Body of pancreas (tissue), 4 donors: ENCODE data around the gene PTTG1IP. TPM values are rescaled to one million over a fixed set of nuclear protein-coding genes. Genes with fewer than 3 reads are reported as not detected.

ENCODE experiments used
- ATAC-seq: fragments of 150-250 bp; one replicate; pipeline ENCODE4 v1.9.1; 2016
- DNase-seq, 4 donors: peaks; one replicate each; pipeline ENCODE4 v3.0.0-alpha.2; 2019
- H3K27ac ChIP-seq, 4 donors: fragments of 200-600 bp; sonication (generic); 1 replicate in 3 of 4; 2 replicates in 1 of 4; pipeline versions ENCODE4 v1.5.1 to v1.6.1; 2016 to 2019; ENCODE audit warnings: mild to moderate bottlenecking in 1 of 4, mixed read lengths in 1 of 4, moderate library complexity in 1 of 4
- H3K27me3 ChIP-seq, 2 donors: fragments of 200-600 bp; sonication (generic); one replicate each; pipeline ENCODE4 v1.6.0; 2016; ENCODE audit warnings: mild to moderate bottlenecking in 1 of 2
- H3K36me3 ChIP-seq, 2 donors: fragments of 200-600 bp; sonication (generic); replicated peaks in 1 of 2; 2 replicates each; pipeline ENCODE4 v1.5.1; 2016; ENCODE audit warnings: low read depth in 2 of 2; ENCODE audit not compliant: insufficient read depth in 1 of 2
- H3K4me1 ChIP-seq: fragments of 200-600 bp; sonication (generic); one replicate; pipeline ENCODE4 v1.6.0; 2016
- H3K4me3 ChIP-seq, 2 donors: fragments of 200-600 bp; sonication (generic); 1 replicate in 1 of 2; 2 replicates in 1 of 2; pipeline ENCODE4 v1.5.1; 2016 to 2019
- H3K9me3 ChIP-seq, 3 donors: fragments of 200-600 bp; sonication (generic); 1 replicate in 2 of 3; 2 replicates in 1 of 3; pipeline ENCODE4 v1.5.1; 2016
- CTCF ChIP-seq, 7 experiments: fragments of 450-650 bp in 4 of 7; fragments of 200-600 bp in 3 of 7; sonication (generic) in 3 of 7; IDR thresholded peaks; one replicate each; pipeline ENCODE4 v1.5.1; 2016 to 2019; ENCODE audit warnings: antibody characterized with exemption in 7 of 7
- POLR2A ChIP-seq, 3 donors: fragments of 450-650 bp; IDR thresholded peaks; one replicate each; pipeline ENCODE4 v1.6.1; 2016; ENCODE audit warnings: antibody characterized with exemption in 3 of 3, mild to moderate bottlenecking in 2 of 3
- WGBS, 2 donors: methylation state at CpG; one replicate each; pipeline ENCODE4 v1.1.5; 2017; 5-methylcytosine and 5-hydroxymethylcytosine counted together
- intact Hi-C: fragments of 100-400 bp; cut with DNase I; formaldehyde crosslinking; loops from one replicate; pipeline ENCODE4 v1.15.1; 2023
- total RNA-seq, 2 donors: library from RNA; depleted of rRNA; stranded (reverse); fragments of >200 nt; gene quantifications; one replicate each; pipeline ENCODE4 v1.1.0, GENCODE V29; 2016

The PTTG1IP gene
- total RNA-seq, 2 donors from 2014 or later, result 71.5 to 106 TPM

GRCh38 chr21:44911384-44912157 lies 38.1 kb upstream of the PTTG1IP start:
- H3K27me3 ChIP-seq, result no peaks in the 10 kb centered on the region
- peak; percentile 94 for ATAC-seq
- intact Hi-C loops, result no loop called here
- TF ChIP-seq POLR2A (IDR thresholded peaks at IDR 0.05) (no peak), CTCF (IDR thresholded peaks at IDR 0.05) (peak; percentile 43 to 69 (median 51))
- H3K27ac ChIP-seq, result peak overlapping the region in 3 of 4 donors; percentile 46 to 72 (median 68)
- DNase-seq, result peak; percentile 86 to 91 (median 90)
- 22 to 23% methylated on average over 12 to 19 of the region's 19 CpGs for WGBS, 2 donors
- H3K4me3 ChIP-seq, result no peak overlapping the region
- H3K9me3 ChIP-seq, result no peaks in the 10 kb centered on the region
- no peaks in the 10 kb centered on the region for H3K36me3 ChIP-seq
- H3K4me1 ChIP-seq, result peaks cover 25% of the 10 kb centered on the region

- Histone ChIP-seq H3K27ac (peak overlapping the region in 2 of 4 donors; percentile 68 to 72), H3K4me1 (peaks cover 25% of the 10 kb centered on the region), H3K9me3 (no peaks in the 10 kb centered on the region), H3K36me3 (no peaks in the 10 kb centered on the region), H3K27me3 (no peaks in the 10 kb centered on the region), H3K4me3 (no peak overlapping the region)
- no peak for ATAC-seq
- no peak for DNase-seq
- no peak for TF ChIP-seq POLR2A (IDR thresholded peaks at IDR 0.05)
- peak in 1 of 7 experiments; percentile 18 for TF ChIP-seq CTCF (IDR thresholded peaks at IDR 0.05)
- WGBS, 2 donors, result 46 to 48% methylated on average over 8 to 10 of the region's 10 CpGs
- intact Hi-C loops, result no loop called here
These were observed 37.5 kb upstream of the PTTG1IP start for GRCh38 chr21:44911068-44911383.

GRCh38 chr21:44910229-44911067 lies 37.0 kb upstream of the PTTG1IP start:
- WGBS, 2 donors, result 28 to 58% methylated on average over 7 to 25 of the region's 27 CpGs
- no peak for DNase-seq
- no peak for ATAC-seq
- Histone ChIP-seq H3K9me3 (no peaks in the 10 kb centered on the region), H3K27ac (no peak overlapping the region), H3K4me3 (no peak overlapping the region), H3K36me3 (no peaks in the 10 kb centered on the region), H3K27me3 (no peaks in the 10 kb centered on the region), H3K4me1 (peaks cover 25% of the 10 kb centered on the region)
- TF ChIP-seq POLR2A (IDR thresholded peaks at IDR 0.05) (no peak), CTCF (IDR thresholded peaks at IDR 0.05) (no peak)
- intact Hi-C loops, result no loop called here

- peaks cover 25% of the 10 kb centered on the region for H3K4me1 ChIP-seq
- no peak overlapping the region for H3K27ac ChIP-seq
- intact Hi-C loops, result no loop called here
These were observed 36.2 kb upstream of the PTTG1IP start for GRCh38 chr21:44909719-44910118.

More at GRCh38 chr21:44909719-44910118, 36.2 kb upstream of the PTTG1IP start:
- Histone ChIP-seq H3K36me3 (no peaks in the 10 kb centered on the region), H3K4me3 (no peak overlapping the region), H3K9me3 (no peaks in the 10 kb centered on the region), H3K27me3 (no peaks in the 10 kb centered on the region)
- no peak for ATAC-seq
- no peak for DNase-seq
- no peak for TF ChIP-seq POLR2A (IDR thresholded peaks at IDR 0.05)
- TF ChIP-seq CTCF (IDR thresholded peaks at IDR 0.05), result no peak
- 84 to 90% methylated on average over 9 of the region's 9 CpGs for WGBS, 2 donors
